ENCODE measurements around the gene TCP1. TPM values are rescaled to one million over a fixed set of nuclear protein-coding genes. Genes with fewer than 3 reads are reported as not detected.

Gene TCP1
- total RNA-seq, 2 experiments from 2014 or later, result 212 to 216 TPM

DNA sequence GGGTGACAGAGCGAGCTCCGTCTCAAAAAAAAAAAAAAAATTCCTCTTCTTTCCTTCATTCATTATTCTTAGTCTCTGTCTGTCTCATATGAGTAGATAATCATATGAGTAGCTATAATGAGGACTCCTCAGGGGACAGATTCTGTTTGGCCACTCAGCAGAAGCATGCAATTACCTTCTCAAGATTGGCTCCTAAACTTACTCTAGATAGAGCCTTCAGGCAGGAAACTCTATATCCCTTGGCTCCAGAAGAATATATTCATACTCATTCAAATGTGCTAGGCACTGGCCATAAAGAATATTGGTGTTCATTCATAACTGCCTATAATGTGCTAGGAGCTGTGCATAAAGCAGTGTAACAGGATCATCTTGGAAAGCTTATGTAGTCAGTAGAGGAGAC lies 29.8 kb downstream of the TCP1 start:
- DNase-seq (no peak), ATAC-seq (ENCODE audit: poor library complexity) (no peak)
- Histone ChIP-seq H3K27ac (ENCODE audit: low read depth in 1 of 2, low read length in 2 of 2) (no peak overlapping the region), H3K4me3 (ENCODE audit: low read length) (no peak overlapping the region), H3K9me3 (ENCODE audit: control insufficient read depth in 1 of 2, insufficient read depth in 1 of 2, low read length in 2 of 2) (no peaks in the 10 kb centered on the region), H3K4me1 (ENCODE audit: insufficient read depth, low read length) (peaks cover 21% of the 10 kb centered on the region), H3K27me3 (ENCODE audit: control insufficient read depth in 1 of 2, insufficient read depth in 2 of 2, low read length in 2 of 2) (no peaks in the 10 kb centered on the region), H3K36me3 (ENCODE audit: insufficient read depth, low read length) (peaks cover 47% of the 10 kb centered on the region)
- intact Hi-C loops (cut with DNase I, micrococcal nuclease), result loop anchor here in 1 of 2 experiments (2.0 kb wide), 1 partner anchor 69 kb away; no protein-coding TSS in a partner anchor
- Mint-ChIP-seq H3K9me3 (no peaks in the 10 kb centered on the region), H3K27me3 (no peaks in the 10 kb centered on the region), H3K4me3 (peak overlapping the region; percentile 85), H3K36me3 (ENCODE audit: low read depth) (peaks cover 68% of the 10 kb centered on the region), H3K4me1 (ENCODE audit: low read depth) (peaks cover 40% of the 10 kb centered on the region), H3K27ac (peak overlapping the region; percentile 97)
- ChIA-PET CTCF (interaction anchor here (0.5 to 0.7 kb wide), 2 partner anchors 221 to 1392 kb away, joined by 3 read pairs; no protein-coding TSS in a partner anchor), POLR2A (interaction anchor here (1.5 to 7.8 kb wide), 4 partner anchors 8 to 67 kb away, joined by 5 to 148 read pairs (median 62); partner anchors contain the start of genes MRPL18, SOD2, TCP1 and WTAP)
- TF ChIP-seq, protein P1, sequence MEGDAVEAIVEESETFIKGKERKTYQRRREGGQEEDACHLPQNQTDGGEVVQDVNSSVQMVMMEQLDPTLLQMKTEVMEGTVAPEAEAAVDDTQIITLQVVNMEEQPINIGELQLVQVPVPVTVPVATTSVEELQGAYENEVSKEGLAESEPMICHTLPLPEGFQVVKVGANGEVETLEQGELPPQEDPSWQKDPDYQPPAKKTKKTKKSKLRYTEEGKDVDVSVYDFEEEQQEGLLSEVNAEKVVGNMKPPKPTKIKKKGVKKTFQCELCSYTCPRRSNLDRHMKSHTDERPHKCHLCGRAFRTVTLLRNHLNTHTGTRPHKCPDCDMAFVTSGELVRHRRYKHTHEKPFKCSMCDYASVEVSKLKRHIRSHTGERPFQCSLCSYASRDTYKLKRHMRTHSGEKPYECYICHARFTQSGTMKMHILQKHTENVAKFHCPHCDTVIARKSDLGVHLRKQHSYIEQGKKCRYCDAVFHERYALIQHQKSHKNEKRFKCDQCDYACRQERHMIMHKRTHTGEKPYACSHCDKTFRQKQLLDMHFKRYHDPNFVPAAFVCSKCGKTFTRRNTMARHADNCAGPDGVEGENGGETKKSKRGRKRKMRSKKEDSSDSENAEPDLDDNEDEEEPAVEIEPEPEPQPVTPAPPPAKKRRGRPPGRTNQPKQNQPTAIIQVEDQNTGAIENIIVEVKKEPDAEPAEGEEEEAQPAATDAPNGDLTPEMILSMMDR (IDR thresholded peaks at IDR 0.05), result no peak

DNA sequence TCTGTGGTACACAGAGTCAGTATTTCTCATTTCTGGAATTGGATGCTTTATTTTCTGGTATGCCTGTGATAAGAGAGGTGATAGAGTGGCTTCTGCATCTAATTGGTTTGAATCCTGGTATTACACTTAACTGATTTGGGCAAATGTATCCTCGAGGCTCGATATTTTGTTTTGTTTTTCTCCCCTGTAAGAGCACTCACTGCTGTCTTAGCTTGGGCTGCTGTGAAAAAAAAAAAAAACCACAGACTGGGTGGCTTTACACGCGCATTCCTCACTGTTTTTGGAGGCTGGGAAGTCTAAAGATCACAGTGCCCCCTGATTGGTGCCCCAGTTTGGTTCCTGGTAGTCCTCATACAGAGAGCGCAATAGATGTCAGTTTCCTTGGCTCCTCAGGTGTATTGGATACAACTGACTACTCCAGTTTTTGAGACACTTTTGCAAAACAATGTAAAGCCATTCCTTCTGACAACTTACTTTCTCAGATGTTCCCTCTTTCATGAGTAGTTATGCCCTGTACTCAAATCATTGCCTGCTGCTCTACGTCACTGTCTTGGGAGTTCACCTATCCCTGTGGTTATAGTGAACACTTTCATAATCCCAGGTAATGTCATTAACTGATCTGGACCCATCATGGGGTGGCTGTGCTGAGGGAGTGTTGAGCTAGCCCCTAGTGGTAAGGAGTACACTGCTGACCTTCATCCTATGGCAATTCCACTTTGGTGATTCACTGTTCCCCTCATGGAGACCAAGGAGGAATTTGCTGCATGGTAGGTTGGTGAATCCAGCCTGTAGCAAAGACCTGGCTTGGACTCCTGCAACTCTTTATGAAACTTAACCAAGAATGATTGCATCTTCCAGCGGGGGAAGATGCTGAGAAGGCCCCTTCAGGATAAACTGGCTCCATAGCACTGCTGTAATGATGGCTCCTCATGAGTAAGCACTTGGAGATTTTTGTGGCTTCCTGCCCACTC lies 31.1 kb downstream of the TCP1 start:
- Histone ChIP-seq H3K27me3 (ENCODE audit: control insufficient read depth in 1 of 2, insufficient read depth in 2 of 2, low read length in 2 of 2) (no peaks in the 10 kb centered on the region), H3K36me3 (ENCODE audit: insufficient read depth, low read length) (peaks cover 52% of the 10 kb centered on the region), H3K9me3 (ENCODE audit: control insufficient read depth in 1 of 2, insufficient read depth in 1 of 2, low read length in 2 of 2) (no peaks in the 10 kb centered on the region), H3K4me3 (ENCODE audit: low read length) (no peak overlapping the region), H3K27ac (ENCODE audit: low read depth in 1 of 2, low read length in 2 of 2) (peak overlapping the region; percentile 7 to 30), H3K4me1 (ENCODE audit: insufficient read depth, low read length) (peaks cover 20% of the 10 kb centered on the region)
- ATAC-seq (ENCODE audit: poor library complexity) (no peak), DNase-seq (peak in 1 of 14 experiments; percentile 18)
- Mint-ChIP-seq H3K4me3 (peak overlapping the region; percentile 55), H3K27ac (peak overlapping the region; percentile 61), H3K9me3 (no peaks in the 10 kb centered on the region), H3K4me1 (ENCODE audit: low read depth) (peaks cover 40% of the 10 kb centered on the region), H3K36me3 (ENCODE audit: low read depth) (peaks cover 79% of the 10 kb centered on the region), H3K27me3 (no peaks in the 10 kb centered on the region)
- TF ChIP-seq, protein P1 (IDR thresholded peaks at IDR 0.05), result no peak
- ChIA-PET CTCF (interaction anchor here (0.6 kb wide), 1 partner anchor 218 kb away, joined by 3 read pairs; no protein-coding TSS in a partner anchor), POLR2A (interaction anchor here (7.8 kb wide), 1 partner anchor 31 kb away, joined by 148 read pairs; the partner anchor contains the start of gene WTAP)
- intact Hi-C loops (cut with DNase I, micrococcal nuclease), result no loop called here

GRCh38 chr6:159756508-159756907 lies 32.9 kb downstream of the TCP1 start:
- CTCF ChIA-PET, result interaction anchor here (0.6 to 1.6 kb wide), 2 partner anchors 24 to 36 kb away, joined by 3 to 4 read pairs; no protein-coding TSS in a partner anchor
- H3K27me3 ChIP-seq (ENCODE audit: control insufficient read depth in 1 of 2, insufficient read depth in 2 of 2, low read length in 2 of 2), result no peaks in the 10 kb centered on the region
- DNase-seq (no peak), ATAC-seq (ENCODE audit: poor library complexity) (no peak)
- Mint-ChIP-seq H3K27me3 (no peaks in the 10 kb centered on the region), H3K36me3 (ENCODE audit: low read depth) (peaks cover 81% of the 10 kb centered on the region), H3K4me1 (ENCODE audit: low read depth) (peaks cover 30% of the 10 kb centered on the region), H3K9me3 (no peaks in the 10 kb centered on the region), H3K27ac (peak overlapping the region; percentile 39), H3K4me3 (no peak overlapping the region)
- intact Hi-C loops (cut with DNase I, micrococcal nuclease), result loop anchor here in 1 of 2 experiments (2.0 kb wide), 1 partner anchor 20 kb away; no protein-coding TSS in a partner anchor
- peaks cover 67% of the 10 kb centered on the region for H3K36me3 ChIP-seq (ENCODE audit: insufficient read depth, low read length)
- TF ChIP-seq, protein P1 (IDR thresholded peaks at IDR 0.05), result no peak
- H3K4me1 ChIP-seq (ENCODE audit: insufficient read depth, low read length), result peaks cover 10% of the 10 kb centered on the region
- POLR2A ChIA-PET, result interaction anchor here (1.0 kb wide), 2 partner anchors 30 to 34 kb away, joined by 4 to 5 read pairs; partner anchors contain the start of gene WTAP
- H3K9me3 ChIP-seq (ENCODE audit: control insufficient read depth in 1 of 2, insufficient read depth in 1 of 2, low read length in 2 of 2), result no peaks in the 10 kb centered on the region
- no peak overlapping the region for H3K27ac ChIP-seq (ENCODE audit: low read depth in 1 of 2, low read length in 2 of 2)
- no peak overlapping the region for H3K4me3 ChIP-seq (ENCODE audit: low read length)
